Kidney glomerular epithelial cell (primary cell): ENCODE data around the gene CTIF.

Experiments used
- DNase-seq: peaks from one replicate; lab custom pipeline; 2025; lab: John Stamatoyannopoulos, UW

CTIF gene

GRCh38 chr18:48886520-48887293, 347.9 kb downstream of the CTIF start:
- DNase-seq: no peak

GRCh38 chr18:48887294-48887904, 348.6 kb downstream of the CTIF start:
- no peak for DNase-seq

DNA sequence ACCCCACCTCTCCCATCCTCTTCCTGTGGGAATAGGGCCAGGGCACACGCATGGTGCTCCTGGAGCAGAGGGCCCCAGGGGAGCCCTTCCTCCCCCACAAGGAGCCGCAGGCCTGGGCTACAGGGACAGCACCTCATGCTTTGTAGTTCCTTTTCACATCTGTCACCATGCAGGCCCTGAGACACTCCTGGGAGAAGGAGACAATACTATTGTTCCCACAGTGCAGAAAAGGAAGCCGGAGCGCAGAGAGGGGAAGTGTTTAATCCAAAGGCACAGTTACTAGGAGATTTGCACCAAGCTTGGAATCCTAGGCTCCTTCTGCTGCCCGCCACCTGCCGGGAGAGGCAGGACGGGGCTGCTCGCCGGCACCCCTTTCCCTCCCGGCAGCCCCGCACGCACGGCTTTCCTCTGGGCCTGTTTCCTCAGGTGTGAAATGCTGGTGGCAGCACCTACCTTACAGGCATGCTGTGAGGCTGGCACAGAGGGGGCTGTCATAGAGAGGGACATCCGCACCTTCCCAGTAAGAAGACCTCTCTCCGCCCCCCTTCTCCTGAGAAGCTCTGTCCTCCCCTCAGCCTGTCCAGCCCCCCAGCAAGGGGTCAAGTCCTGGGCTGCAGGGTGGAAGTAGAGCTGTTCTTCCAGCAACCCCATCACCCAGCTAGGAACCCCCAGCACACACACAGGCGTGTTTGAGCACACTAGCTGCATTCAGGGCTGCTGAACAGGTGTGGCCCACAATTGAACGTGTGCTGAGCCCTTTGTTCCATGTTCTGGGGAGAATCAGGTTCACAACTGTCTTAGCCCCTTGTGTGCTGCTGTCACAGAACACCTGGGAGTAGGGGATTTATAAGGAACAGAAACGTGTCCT, 349.3 kb downstream of the CTIF start:
- DNase-seq: no peak

- no peak for DNase-seq
Measured at GRCh38 chr18:48888773-48889080, 349.9 kb downstream of the CTIF start.

- no peak for DNase-seq
Measured at GRCh38 chr18:48889115-48889941, 350.5 kb downstream of the CTIF start.

DNA sequence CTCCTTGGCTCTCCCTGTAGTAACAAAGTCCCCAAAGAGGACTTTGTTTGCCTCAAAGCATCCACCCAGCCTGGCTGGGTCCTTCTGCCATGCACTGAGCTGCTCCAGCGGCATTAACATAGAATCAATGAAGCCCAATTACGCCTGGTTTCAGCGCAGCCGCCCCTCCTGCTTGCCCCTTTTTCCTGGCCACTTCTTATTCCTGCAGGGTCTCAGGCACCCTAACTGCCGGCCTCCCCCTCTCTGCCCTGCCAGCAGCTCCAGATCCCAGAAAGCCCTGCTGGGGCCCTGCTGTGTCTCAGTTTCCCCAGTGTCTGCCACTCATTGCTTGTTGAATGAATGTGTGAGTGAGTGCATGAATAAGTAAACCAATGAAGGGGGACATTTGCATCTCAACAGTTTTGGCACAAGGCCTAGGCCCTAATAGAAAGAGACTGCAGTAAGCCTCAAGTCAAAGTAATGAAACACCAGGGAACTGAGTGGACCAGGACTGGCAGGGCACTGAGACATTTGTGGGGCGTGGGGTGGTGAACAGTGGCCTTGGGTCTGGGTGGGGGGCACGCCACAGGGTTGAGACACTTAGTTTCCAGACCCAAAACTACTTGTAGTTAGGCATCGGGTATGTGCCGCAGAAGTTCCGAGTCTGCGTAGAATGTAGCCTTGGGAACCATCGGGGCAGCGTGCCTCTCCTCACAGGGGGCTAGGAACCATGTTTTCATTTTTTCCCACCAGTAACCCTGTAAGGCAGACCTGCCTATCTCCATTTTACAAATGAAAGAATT, 351.3 kb downstream of the CTIF start:
- no peak for DNase-seq

- DNase-seq: no peak
Measured at GRCh38 chr18:48891721-48892120, 352.9 kb downstream of the CTIF start.

GRCh38 chr18:48892146-48892855, 353.5 kb downstream of the CTIF start:
- DNase-seq: no peak

DNA sequence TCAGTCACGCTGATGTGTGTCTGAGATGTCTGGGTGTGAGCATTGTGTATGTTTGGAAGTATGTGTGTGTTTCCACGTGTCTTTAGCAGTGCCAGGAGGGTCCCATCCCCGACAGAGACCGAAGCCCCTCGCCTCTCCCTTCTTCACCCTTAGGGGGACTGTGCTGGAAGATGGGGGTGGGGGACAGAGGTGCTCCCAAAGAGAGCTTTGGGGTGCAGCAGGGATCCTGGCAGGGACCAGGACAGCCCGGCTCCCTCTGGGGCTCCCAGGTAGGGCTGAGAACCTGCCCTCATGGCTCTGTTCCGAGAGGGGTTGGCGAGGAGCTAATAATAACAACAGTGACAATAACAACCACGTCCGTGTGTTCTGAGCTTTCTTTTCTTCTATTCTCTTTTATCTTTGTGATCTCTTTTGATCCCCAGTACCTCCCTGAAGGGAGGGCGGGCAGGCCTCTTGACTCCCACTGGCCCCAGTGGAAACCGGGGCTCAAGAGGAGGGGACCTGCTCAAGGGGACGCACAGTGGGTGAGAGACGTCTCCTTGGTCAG, 354.3 kb downstream of the CTIF start:
- DNase-seq: no peak

- DNase-seq: no peak
Measured at GRCh38 chr18:48893608-48894600, 355.1 kb downstream of the CTIF start.

GRCh38 chr18:48894799-48895346, 356.0 kb downstream of the CTIF start:
- no peak for DNase-seq

GRCh38 chr18:48896326-48896874, 357.6 kb downstream of the CTIF start:
- DNase-seq: no peak

- DNase-seq: no peak
Measured at GRCh38 chr18:48896875-48897511, 358.2 kb downstream of the CTIF start.

GRCh38 chr18:48897531-48897930, 358.7 kb downstream of the CTIF start:
- no peak for DNase-seq

DNA sequence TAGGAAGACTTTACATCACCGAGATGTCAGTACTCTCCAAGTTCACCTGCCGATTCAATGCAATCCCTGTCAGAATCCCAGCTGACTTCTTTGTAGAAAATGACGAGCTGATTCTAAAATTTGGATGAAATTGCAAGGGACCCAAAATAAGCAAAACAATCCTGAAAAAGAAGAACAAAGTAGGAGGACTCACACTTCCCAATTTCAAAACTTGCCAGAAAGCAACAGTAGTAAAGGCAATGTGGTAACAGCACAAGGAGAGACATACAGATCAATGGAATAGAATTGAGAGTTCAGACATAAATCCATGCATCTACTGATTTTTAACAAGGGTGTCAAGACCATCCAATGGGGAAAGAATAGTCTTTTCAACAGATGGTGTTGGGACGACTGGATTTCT, 359.7 kb downstream of the CTIF start:
- DNase-seq: no peak

- DNase-seq: no peak
Measured at GRCh38 chr18:48899558-48900174, 360.8 kb downstream of the CTIF start.

DNA sequence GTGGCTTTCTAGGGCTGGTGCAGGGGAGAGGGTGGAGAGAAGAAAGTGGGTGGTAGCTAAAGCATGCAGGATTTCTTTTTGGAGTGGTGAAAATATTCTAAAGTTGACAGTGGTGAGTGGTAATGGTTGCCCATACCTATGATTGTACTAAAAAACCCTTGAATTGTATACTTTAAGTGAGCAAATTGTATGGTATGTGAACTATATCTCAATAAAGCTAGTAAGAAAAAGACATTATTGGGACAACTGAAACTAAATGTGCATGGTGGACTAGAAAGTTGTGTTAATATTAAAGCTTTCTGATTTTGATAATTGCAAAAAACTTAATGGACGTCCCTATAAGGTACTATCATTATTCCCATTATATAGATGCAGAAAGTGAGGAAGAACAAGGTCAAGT, 361.6 kb downstream of the CTIF start:
- DNase-seq: no peak
